ENCODE data around the gene AP1S1.

- TF ChIP-seq CTCF (IDR thresholded peaks at IDR 0.05 in 4 of 5, conservative IDR thresholded peaks at IDR 0.05 in 1 of 5), result no peak
- no peak for TF ChIP-seq POLR2A (IDR thresholded peaks at IDR 0.05)
These were observed 46.8 kb downstream of the AP1S1 start, which contains the start of gene MOGAT3 for GRCh38 chr7:101200862-101201599.

All from gastrocnemius medialis (tissue), 4 donors.